ENCODE data around the gene KLRB1.

GRCh38 chr12:9625019-9625418 is 17.3 kb upstream of the KLRB1 start:
- TF ChIP-seq, protein P1, sequence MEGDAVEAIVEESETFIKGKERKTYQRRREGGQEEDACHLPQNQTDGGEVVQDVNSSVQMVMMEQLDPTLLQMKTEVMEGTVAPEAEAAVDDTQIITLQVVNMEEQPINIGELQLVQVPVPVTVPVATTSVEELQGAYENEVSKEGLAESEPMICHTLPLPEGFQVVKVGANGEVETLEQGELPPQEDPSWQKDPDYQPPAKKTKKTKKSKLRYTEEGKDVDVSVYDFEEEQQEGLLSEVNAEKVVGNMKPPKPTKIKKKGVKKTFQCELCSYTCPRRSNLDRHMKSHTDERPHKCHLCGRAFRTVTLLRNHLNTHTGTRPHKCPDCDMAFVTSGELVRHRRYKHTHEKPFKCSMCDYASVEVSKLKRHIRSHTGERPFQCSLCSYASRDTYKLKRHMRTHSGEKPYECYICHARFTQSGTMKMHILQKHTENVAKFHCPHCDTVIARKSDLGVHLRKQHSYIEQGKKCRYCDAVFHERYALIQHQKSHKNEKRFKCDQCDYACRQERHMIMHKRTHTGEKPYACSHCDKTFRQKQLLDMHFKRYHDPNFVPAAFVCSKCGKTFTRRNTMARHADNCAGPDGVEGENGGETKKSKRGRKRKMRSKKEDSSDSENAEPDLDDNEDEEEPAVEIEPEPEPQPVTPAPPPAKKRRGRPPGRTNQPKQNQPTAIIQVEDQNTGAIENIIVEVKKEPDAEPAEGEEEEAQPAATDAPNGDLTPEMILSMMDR (IDR thresholded peaks at IDR 0.05; ENCODE audit: low read depth, low read length, poor library complexity, severe bottlenecking), result no peak
- TF ChIP-seq EZH2phosphoT487 (IDR thresholded peaks at IDR 0.05; ENCODE audit: borderline replicate concordance, low read length), result no peak

Measured in DOHH2 (cell line).